RCC 7860 (cell line): ENCODE measurements around the gene TCIRG1.

Source experiments
- DNase-seq: peaks from one replicate; pipeline ENCODE4 v3.0.0-alpha.2; 2015; ENCODE audit warnings: low spot score
- FAIRE-seq: peaks from 2 replicates; lab custom pipeline; 2012; peaks lifted over from hg19 to GRCh38; lab: Jason Lieb, UNC

The TCIRG1 gene

DNA sequence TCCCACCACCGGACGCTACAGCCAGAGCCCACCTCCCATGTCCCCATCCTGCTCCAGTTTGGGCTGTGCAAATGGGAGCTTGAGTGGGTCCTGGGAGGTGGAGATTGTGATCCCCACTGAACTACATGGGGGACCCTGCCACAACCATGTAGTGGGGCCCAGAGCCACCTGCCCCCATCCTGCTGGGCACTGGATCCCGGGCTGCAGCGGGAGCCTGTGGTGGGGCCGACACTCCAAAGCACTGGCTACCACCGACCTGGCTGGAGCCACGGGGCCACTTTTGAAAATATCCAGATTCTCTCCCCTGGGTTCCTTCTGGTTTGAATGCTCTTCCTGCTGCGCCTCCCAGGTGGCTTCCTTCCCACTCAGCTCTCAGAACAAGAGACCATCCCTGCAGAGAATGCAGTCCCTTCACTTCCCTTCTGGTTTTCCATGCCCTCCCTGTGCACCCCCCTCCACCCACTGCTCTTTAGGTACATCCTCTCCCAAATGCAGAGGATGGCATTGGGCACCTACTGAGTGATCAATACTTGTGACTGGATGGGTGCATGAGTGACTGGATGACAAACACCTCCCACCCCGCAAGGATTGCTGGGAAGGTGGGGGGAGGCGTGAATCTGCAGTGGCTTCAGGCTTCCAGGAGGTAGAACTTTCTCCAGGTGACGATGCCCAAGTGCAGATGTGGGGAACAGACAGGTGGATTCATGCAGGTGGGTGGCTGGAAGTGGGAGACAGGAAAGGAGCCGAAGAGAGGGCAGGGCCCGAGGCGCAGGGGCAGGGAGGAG is 34.1 kb upstream of the TCIRG1 start:
- FAIRE-seq (no peak), DNase-seq (no peak)

DNA sequence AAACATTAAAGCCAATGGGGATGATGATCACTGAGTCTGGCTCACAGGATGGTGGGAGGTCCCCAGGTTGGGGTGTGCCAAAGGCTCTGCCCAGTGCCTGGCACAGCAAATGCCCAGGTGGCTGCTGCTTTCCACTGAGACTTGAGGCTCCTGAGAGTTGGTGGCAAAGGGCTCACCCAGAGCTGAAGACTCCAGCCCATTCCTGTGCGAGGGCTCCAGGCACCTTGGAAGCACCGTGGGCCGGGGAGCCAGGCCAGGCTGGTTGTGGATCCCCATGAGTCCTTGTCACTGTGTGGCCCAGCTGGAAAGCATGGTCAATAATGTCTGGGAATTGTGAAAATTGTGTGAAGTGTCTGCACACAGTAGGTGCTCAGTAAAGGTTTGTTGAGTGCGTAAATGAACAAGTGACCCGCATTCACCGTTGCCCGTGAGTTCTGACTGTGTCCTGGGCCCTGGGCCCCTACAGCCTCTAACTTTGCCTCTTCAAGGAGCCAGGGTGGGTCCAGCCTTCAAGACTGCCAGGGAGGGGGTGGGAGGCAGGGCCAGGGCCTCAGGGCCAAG is 32.1 kb upstream of the TCIRG1 start:
- no peak for FAIRE-seq

DNA sequence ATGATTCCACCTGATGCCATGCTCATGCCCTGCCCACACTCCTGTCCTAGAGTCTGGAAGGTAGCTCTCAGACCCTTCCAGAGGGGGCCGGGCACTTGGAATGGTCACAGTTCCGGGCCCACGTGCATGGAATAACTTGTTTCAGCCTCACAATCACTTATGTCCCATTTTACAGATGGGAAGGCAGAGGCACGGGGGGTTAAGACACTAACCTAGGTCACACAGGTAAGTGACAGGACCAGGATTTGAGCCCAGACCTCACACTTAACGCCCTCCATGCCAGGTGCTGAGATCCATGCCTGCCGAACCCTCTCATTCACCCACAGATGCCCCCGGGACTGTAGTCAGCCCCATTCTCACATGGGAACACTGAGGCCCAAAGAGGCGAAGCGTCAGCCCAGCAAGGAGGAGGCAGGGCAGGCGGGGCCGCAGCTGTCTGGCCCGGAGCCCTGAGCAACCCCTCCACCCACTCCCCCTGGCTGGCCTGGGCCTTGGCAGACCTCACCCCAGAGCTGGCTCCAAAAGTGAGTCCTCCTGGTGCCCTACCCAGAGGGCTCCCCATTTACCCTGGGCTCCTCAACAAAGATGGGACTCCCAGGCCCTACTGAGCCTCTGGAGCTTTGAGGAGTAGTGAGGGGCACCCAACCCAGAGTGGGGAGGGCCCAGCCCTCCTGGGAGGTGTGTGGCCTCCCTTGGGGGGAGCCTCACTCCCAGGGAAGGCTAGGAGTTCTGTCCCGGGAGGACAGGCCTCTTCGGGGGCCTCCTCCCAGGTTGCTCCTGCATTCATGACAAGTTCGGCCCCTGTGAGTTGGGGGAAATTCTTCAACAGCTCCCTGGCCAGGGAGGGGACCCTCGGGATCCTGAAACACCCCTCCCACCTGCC is 31.1 kb upstream of the TCIRG1 start:
- DNase-seq (no peak), FAIRE-seq (no peak)

More for the DNA sequence above, 32.1 kb upstream of the TCIRG1 start:
- no peak for DNase-seq

DNA sequence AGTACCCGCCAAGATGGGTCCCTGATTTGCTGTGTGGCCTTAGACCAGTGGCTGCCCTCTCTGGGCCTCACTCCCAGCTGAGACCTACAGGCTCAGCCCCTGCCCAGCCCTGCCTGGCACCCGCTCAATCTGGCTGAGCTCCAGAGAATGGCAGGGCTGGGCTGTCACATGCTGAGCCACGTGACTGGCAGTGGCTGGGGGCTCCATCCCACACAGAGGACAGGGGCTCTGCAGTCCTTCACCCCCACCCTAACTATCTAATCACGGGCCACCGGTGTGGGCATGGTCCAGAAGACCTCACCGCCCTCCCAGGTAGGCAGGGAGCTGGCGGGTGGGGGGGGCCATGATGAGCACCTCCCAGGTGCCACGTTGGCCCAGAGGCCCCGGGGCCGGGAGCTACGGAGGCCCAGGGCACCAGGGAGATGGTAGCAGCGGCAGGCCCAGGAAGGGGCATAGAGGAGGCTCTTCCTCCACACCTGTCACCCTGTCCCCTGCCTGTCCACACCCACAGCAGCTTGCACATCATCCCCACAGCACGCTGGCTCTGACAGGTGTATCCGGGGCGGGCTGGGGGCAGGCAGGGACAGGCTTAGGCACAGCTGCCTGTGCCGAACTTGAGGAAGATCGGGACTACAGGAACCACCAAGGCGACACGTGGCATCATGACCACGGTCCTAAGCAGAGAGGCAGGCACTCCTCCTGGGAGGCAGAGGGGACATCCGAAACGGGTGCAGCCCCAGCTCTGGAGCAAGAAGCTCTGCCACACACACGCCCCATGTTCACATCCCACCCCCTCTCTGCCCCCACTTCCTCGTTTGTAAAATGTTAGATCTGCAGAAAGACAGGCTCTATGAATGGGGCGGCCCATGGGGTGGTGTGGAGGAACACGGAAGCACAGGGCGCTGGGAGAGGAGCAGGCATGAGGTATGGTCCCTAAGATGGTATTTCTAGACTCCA is 30.2 kb upstream of the TCIRG1 start:
- DNase-seq (no peak), FAIRE-seq (no peak)

DNA sequence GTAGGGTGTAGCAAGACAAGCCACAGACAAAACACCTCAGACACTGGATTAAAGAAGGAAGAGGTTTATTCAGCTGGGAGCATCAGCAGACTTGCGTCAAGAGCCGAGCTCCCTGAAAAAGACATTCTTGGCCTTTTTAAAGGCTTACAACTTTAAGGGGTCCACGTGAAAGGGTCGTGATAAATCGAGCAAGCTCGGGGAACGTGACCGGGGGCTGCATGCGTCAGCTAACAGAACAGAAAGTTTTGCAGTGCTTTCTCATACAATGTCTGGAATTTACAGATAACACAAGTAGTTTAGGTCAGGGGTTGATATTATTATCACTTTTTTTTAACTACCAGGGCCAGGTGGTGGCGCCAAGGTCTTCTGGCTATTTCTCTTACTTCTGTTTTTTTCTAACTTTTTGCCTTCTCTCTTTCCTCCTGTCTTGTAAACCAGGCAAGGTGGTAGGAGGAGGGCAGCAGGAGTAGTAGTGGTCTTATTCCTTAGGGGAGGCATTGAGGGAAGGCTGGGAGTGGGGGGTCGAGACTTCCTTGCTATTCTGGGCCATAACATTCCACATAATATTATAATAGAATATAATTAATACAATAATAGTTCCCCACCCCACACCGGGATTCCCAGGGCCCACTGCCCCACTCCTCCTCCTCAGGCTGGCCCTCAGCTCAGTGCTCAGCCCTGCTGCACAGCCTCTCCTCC is 29.3 kb upstream of the TCIRG1 start:
- FAIRE-seq (no peak), DNase-seq (peak; percentile 22)

DNA sequence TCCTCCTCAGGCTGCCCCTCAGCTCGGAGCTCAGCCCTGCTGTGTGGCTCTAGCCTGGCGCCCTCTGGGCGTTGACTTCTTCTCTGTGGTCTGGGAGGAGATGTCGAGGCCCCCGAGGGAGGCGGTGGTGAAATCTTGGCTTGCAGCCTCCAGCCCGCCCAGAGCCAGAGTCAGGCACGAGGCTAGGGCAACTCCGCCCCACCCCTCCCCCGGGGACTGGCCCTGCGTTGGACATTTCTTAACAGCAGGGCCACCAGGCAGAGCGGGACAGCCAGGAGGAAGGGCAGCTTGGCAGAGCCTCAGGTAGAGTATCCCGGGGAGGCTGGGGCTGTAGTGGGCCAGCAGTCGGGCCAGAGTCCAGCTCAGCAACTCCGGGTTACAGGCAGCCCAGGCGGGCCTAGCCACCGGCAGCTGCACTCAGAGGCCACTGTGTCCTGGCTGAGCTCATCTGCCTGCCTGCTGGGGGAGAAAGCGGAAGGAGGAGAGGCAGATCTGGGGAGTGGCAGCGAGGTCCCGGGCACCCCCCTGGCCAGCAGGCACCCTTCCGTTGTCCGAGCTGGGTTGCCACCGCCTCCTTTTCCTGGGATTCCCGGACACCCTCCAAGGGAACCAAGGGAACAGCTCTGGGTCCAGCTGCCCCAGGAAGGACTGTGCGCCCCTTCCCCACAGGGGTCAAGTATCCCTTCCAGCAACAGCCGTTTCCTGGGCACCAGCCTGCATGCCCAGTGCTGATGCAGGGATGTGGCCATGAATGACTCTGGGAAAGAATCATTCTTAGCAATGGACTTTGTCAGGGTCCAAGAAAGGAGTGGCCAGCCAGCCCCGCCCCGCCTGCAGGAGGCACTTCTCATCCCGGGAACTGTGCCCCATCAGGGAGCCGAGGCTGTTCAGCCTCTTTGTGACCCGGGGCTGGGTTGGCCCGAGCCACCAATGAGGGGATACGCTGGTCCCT is 28.5 kb upstream of the TCIRG1 start, which contains the start of gene ALDH3B1:
ALDH3B1 (plus strand) TSS at position 238 of the 952 bp plus-strand sequence. CDS start 4,971 bp downstream, outside the sequence.
- DNase-seq (peak; percentile 89), FAIRE-seq (peak; percentile 82)

DNA sequence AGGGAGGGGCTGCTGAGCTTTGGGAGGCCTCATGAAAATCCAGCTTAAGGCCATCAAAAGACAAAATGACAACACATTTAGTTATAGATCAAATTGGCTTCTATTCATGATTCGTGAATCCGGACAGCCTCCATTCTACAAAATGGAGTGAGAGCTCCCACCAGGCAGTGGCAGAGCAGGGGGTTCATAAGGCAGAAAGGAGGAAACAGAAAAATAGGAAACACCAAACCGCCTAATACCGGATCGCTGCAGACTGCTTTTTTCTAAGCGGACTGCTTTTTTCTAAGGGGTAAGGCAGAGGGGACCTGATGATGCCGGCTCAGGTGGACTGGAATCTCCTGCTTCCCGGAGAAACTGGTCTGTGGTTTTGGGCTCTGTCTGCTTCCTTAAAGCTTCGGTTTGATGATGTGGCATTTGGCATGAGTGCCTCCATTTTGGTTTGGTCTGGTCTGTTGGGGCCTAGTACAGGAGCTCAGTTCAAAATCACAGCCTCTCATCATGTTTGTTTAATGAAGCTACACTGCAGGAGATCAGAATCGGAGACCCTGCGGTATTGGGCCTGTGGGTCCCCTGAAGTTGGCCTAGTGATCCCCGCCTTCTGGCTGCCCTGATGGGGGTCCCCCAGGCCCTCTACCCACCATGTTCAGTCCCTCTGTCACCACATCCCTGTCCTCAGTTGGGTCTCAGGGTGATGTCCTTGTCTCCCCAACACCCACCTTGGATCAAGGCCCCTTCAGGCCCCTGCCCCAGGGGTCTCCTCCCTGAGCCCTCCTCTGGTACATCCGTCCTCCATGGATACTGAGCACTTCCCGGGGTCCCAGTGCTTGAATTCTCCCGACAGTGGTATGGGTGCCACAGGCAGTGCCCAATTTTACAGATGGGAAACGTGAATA is 27.5 kb upstream of the TCIRG1 start:
- peak; percentile 5 for DNase-seq
- FAIRE-seq = no peak

DNA sequence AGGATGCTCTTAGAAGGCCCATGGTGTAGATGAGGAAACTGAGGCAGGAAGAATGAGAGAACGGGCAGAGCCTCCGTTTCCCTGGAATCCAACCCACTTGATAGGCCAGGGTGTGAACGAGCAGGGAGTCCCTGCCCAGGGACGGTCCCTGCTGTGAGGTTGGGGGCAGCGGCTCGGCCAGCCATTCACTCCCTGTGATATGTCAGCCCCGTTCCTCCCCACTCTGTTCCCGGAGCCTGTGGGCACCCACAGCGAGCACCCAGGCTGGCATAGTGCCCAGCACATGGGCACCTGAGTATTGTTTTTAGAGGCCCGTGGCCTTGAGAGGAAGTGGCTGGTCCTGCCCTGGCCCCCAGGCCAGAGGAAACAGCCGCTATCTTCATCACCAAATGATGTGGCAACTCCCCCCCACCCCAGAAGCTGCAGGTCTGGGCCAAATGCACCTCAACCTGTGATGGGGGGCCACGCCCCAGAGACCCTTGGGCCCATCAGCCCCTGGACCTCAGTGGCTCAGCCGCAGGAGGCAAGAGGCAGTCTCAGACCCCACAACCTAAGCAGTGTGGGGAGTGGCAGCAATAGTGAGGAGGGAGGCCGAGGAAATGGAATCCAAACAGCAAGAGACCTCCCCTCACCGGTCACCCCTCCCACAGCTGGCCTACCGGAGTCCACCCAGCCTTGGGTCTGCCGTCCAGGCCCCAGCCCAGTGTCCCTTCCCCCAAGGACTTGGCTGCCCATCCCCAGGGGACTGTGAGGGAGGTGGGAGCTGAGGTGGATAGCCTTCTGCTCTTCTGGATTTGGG is 26.6 kb upstream of the TCIRG1 start:
- DNase-seq (peak; percentile 71), FAIRE-seq (no peak)

DNA sequence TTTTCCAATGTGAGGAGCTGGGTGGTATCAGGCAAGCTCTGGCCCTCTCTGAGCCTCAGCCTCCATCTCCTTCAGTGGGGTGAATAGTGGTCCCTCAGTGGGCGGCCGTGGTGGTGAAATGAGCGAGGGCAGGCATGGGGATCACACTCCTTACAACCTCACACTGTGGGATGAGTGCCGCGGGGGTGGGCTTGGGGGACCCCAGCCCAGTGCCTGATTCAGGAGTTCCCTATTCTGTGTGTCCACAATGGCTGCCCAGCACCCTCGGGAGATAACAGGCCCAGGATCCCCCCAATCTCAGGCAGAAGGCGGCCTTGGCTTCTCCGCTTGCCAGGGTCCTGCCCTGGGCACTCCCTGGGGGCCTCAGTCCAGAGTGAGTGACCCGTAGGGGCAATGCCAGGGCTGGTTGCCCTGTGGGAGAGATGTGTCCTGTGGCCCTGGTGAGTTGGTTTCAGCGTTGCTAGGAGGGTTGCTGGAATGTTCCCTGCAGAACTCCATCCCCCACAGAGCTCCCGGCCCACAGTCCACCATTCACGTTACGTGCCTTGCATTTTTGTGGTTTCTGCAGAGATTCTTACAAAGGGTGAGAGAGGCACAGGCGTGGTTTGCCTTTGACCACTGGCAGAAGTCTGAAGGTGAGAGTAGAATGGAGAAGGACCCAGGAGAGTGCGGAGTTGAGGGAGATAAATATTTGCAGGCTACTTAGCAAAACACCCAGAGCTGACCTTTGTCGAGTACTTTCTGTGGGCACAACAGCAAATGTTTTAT is 25.8 kb upstream of the TCIRG1 start:
- DNase-seq = peak; percentile 98

DNA sequence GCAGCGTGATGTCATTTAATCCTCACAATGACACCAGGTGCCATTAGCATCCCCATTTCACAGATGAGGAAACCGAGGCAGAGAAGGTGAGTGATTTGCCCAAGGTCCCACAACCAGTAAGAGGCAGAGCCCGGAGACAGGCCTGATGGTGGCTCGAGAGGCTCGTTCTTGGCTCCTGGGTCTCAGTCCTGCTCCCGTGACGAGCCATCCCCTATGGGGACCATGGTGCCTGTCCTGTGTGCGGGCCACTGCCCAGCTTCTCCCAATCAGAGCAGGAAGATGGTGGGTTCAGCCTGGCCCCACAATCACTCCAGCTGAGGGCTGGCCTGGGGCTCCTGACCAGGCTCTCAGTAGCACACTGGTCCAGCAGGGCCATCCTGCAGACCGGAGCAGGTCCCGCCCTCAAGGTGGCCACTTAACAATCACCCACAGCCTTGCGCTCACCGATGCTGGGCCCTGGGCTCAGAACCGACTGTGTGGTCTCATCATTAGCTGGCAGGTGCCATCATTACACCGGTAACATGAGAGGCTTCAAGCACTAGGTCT is 25.1 kb upstream of the TCIRG1 start:
- FAIRE-seq (no peak), DNase-seq (no peak)

More for the DNA sequence above, 25.8 kb upstream of the TCIRG1 start:
- peak; percentile 93 for FAIRE-seq

DNA sequence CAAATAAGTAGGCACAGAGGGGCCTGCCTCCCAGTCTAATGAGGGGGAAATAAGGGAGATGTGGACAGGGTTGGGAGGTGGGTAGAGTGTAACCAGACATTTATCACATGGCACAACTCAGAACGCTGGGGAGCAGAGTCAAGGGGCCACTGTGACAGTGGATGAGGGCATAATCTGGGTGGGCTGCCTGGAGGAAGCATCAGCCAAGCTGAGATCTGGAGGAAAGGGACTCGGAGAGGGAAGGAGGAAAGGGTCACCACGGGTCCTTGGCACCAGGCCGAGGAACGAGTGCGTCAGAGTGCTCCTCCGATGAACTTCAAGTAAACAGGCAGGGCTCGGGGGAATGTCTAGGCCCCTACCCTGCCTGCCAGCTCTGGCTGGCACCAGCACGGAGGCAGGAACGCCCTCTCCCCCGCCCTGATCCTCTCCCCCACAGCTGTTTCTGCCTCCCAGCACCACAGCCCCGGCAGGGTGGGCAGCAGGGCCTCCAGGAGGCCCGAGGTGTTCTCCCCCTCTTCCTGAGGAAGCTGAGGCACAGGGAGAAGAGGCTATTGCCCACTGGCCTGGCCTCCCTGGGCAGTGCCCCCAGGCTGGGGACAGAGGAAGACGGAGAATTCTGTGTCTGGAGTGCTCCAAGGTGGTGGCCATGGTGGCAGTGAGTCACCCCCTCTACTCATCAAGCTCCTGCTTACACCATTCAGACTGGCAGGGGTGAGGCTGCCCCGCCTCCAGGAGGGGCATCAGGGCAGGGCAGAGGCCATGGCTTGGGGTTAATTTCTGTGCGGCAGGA is 24.5 kb upstream of the TCIRG1 start:
- DNase-seq = peak; percentile 92
- peak; percentile 72 for FAIRE-seq

DNA sequence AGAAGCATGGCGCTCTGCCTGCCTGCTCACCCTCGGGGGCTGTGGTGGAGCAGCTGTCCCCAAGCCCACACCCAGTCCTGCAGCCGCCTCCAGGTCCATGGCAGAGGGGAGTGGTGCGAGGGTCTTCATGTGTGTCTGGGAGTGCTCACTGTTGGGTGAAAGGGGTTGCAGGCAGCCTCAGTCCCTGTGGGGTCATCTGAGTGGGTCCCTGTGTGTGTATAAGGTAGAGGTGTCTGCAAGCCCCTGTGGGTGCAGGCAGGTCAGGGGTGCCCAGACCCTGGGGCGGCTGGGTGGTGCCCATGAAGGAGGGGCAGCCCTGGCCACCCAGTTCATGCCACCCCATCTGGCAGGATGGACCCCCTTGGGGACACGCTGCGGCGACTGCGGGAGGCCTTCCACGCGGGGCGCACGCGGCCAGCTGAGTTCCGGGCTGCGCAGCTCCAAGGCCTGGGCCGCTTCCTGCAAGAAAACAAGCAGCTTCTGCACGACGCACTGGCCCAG is 23.8 kb upstream of the TCIRG1 start:
- DNase-seq (no peak), FAIRE-seq (no peak)

DNA sequence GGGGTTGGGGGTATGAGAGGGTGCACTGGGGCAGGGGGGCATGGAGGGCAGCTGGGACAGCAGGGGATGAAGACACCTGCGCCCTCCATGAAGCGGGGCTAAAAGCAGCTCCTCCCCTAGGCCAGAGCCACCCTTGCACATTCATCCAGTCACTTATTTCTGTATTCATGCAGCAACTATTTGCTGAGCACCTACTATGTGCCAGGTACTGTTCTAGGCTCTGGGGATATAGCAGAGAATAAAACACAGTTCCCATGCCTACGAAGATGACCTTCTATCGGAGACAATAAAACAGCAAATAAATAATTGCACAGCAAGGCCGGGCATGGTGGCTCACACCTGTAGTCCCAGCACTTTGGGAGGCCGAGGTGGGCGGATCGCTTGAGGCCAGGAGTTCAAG is 23.4 kb upstream of the TCIRG1 start:
- no peak for DNase-seq
- no peak for FAIRE-seq

DNA sequence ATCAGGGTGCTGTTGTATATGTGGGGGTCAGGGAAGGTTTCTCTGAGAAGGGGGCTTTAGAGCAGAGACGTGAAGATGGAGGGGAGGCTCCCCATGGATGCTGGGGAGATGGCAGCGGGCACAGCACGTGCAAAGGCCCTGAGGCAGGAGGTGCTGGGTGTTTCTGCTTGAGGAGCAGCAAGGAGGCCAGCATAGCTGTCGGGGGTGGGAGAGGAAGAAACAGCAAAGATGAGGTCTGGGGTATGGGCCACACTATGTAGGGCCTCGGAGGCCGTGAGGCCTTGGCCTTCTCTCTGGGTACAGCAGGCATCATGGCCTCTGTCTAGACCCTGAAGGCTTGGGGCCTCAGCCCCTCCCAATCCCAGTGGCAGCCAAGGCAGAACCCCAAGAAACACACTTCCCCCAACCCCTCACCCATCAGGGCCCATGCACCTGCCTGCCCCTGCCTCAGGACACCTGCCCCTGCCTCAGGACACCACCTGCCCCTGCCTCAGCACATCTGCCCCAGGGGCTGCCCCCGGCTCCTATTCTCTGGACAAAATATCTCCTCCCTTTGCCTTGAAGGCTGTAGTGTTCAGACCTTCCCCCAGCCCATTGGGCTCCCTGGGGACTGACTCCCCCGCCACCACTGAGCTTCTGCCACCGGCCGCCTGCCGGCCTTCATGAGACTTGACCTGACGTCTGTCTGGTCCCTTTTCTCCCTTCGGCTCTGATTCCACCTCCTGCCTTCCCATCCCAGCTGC is 22.5 kb upstream of the TCIRG1 start:
- DNase-seq = no peak

More for the DNA sequence above, 22.5 kb upstream of the TCIRG1 start:
- no peak for FAIRE-seq
